Cardiac fibroblast (primary cell): ENCODE measurements around the gene DDAH1.

ENCODE experiments used
- DNase-seq, 2 donors: peaks; one replicate each; pipeline versions ENCODE4 v3.0.0 to v3.0.0-alpha.2; 2010; ENCODE audit warnings: low read depth in 2 of 2
- H3K4me3 ChIP-seq, 2 donors: replicated peaks in 1 of 2; 1 replicate in 1 of 2; 2 replicates in 1 of 2; pipeline ENCODE4 v1.5.1; 2011; ENCODE audit warnings: low read depth in 2 of 2, low read length in 2 of 2, mild to moderate bottlenecking in 2 of 2, moderate library complexity in 1 of 2
- TF ChIP-seq, protein P1 (sequence below): IDR thresholded peaks from one replicate; pipeline ENCODE4 v1.5.1; 2011; ENCODE audit warnings: low read depth, mild to moderate bottlenecking, low read length, inconsistent platforms

DDAH1 gene

DNA sequence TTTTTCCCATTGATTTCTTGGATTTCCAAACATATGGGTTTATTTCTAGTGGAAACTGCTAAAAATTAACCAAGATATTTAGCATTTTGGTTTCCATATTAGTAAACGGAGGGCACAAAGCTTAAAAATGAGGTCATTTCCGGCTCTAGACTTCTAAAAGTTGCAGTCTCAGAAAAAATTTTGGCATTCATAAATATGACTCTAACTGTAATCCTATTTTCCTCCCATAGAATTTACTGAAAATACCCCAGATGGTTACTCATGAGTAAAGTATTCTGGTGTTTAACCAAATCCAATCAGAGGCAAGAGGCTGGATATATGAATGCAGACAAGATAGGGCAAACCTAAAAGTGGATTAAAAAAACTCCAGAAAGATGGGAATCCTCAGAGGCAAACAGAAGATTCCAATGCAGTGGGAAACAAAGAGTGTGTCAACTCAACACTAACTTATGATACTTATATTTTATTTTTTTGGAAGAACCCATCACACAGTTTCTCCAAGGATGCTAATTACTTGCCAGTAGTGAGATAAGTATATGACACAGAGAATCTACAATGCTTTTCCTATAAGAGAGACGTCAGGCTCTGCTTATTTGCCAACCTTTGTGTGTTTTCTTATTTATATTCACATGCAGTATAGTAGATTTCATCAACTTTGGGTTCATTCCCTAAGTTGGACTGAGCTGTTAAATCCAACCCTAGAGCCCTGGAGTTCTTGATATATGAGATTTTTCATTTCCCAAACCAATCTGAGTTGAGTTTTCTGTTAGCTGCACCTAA, 98.4 kb downstream of the DDAH1 start:
- DNase-seq = peak; percentile 88 to 94
- no peak overlapping the region for H3K4me3 ChIP-seq
- TF ChIP-seq, protein P1, sequence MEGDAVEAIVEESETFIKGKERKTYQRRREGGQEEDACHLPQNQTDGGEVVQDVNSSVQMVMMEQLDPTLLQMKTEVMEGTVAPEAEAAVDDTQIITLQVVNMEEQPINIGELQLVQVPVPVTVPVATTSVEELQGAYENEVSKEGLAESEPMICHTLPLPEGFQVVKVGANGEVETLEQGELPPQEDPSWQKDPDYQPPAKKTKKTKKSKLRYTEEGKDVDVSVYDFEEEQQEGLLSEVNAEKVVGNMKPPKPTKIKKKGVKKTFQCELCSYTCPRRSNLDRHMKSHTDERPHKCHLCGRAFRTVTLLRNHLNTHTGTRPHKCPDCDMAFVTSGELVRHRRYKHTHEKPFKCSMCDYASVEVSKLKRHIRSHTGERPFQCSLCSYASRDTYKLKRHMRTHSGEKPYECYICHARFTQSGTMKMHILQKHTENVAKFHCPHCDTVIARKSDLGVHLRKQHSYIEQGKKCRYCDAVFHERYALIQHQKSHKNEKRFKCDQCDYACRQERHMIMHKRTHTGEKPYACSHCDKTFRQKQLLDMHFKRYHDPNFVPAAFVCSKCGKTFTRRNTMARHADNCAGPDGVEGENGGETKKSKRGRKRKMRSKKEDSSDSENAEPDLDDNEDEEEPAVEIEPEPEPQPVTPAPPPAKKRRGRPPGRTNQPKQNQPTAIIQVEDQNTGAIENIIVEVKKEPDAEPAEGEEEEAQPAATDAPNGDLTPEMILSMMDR = no peak

- DNase-seq = no peak
- no peak overlapping the region for H3K4me3 ChIP-seq
- TF ChIP-seq, protein P1 = no peak
Observed at GRCh38 chr1:85365851-85366250, 99.1 kb downstream of the DDAH1 start.

DNA sequence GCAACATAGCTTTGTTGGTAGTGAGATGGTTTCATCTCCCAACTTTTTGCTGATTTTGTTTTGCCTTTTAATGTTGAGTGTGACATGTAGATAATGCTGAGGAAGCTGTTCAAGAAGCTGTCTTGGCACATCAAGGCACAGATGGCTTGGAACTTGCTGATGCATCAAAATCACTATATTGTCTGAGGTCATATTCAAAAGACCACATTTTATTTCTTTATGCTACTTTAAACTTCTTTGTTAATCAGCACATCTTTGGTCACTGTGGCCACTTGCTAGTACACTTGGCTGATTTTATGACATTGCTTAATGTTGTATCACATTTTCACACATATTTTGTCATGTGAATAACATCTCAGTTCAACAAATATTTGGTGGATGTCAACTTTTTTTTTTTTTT, 101.4 kb downstream of the DDAH1 start:
- H3K4me3 ChIP-seq = no peak overlapping the region
- DNase-seq = no peak
- TF ChIP-seq, protein P1 = no peak

DNA sequence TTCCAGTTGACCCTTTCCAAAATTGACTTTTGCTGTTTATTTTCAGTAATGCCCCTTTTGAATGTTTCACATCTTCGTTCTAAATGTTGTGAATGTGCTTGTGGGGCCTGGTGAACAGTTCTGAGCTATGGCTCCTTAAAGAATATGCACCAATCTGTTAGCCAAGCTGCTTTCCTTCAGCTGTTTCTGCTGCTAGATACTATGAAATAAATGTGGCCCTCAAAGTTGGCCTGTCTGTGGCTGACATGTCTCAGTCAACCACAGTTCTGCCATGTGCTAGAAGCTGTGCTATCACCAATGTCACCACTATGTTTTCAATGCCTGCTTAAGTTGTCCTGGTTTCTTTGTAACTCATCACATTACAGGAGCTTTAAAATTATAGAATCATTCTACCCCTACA, 101.9 kb downstream of the DDAH1 start:
- H3K4me3 ChIP-seq = no peak overlapping the region
- TF ChIP-seq, protein P1 = no peak
- DNase-seq = no peak

DNA sequence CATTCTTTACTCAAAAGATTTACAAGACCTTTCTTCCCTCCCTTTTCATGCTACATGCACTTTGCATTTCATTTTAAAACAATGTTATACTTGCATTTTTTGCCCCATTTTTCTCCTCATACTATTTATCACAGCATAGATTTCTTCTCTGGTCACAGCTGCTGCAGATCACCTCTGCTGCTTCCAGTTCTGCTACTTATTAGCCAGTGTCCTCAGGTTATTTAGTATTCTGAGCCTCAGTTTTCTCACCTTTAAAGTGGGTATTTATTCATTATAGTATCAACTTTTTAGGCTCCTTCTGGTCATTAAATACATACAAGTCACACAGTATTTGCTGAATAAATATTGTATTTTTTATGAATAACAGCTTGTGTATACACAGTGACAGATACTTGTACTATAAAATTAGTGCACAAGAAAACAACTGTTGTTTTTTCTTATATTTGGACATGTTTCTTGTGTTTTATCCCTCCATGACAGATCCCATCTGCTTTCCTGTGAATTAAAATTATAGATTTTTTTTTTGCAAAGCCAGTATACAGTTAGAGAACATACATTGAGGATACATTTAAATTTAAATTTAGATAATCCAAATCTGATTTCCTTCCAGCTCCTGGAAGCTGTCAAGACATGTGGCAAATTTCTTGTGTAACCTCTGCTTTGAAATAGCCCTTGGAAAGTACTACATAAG, 103.2 kb downstream of the DDAH1 start:
- TF ChIP-seq, protein P1 = no peak
- H3K4me3 ChIP-seq = no peak overlapping the region
- no peak for DNase-seq

DNA sequence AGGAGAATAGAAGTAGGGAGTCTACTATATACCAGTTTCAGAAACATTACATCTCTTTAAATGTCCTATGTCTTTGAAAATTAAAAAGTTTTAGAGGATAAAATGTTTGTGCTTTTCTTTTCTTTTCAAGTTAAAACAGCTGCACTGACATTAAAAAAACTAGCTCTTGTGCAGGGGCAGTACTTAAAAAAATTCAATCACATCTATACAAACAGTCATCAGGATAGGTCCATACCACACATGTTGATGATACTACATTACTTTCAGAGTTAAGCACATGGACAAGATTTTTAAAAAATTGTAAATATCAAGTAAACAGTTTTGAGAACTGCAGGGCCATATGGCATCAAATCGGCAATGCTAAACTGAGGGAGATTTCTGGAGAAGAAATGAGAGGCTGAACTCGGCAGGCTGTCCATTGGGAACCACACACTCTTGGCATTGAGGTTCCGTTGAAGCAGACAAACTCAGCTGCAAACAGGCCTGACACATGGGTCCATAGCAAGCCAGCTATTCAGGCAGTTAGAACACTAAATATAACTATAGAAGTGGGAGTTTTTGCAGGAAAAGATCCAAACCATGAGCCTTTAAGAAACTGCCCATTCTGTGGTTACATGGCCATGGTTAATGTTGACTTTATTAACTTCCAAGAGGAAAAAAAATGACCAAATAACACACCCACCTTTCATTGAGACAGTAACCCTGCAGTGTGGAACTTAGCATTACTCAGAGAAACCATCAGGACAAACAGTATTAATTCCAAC, 104.0 kb downstream of the DDAH1 start:
- H3K4me3 ChIP-seq = no peak overlapping the region
- TF ChIP-seq, protein P1 = no peak
- DNase-seq = peak; percentile 65 to 69
